Activated CD8-positive, alpha-beta memory T cell treated with anti-CD3 and anti-CD28 coated beads, Interleukin-2, amount 50 U/mL, for 24 hours (primary cell): ENCODE measurements around the gene C8G.
A peak's percentile ranks its signal among the peaks of the same experiment; 100 is the strongest.

Experiments used
- DNase-seq: peaks from one replicate; pipeline ENCODE4 v3.0.0-alpha.2; 2020; ENCODE audit errors: extremely low read depth

Gene C8G

GRCh38 chr9:136944519-136945332 is at the start of gene C8G, which contains the start of gene FBXW5:
TSS of gene C8G (plus strand) at chr9:136945243. CDS start at chr9:136945321, 78 bp downstream.
TSS of gene FBXW5 (minus strand) at chr9:136944738. CDS start at chr9:136944083, 655 bp downstream.
- DNase-seq: peak; percentile 72

- no peak for DNase-seq
Measured at GRCh38 chr9:136896027-136896426, 49.0 kb upstream of the C8G start.

GRCh38 chr9:136898483-136899100 is 46.5 kb upstream of the C8G start:
- DNase-seq: no peak

GRCh38 chr9:136899196-136899595 is 45.8 kb upstream of the C8G start:
- DNase-seq: no peak

- DNase-seq: no peak
Measured at GRCh38 chr9:136900556-136900955, 44.5 kb upstream of the C8G start.

GRCh38 chr9:136900988-136901515 is 44.0 kb upstream of the C8G start:
- DNase-seq: no peak

GRCh38 chr9:136901516-136902258 is 43.4 kb upstream of the C8G start:
- peak; percentile 60 for DNase-seq

GRCh38 chr9:136902259-136902821 is 42.7 kb upstream of the C8G start:
- DNase-seq: peak; percentile 76

- DNase-seq: no peak
Measured at GRCh38 chr9:136903041-136903554, 41.9 kb upstream of the C8G start.

GRCh38 chr9:136906266-136906665 is 38.8 kb upstream of the C8G start:
- no peak for DNase-seq

- no peak for DNase-seq
Measured at GRCh38 chr9:136907011-136907914, 37.8 kb upstream of the C8G start.

GRCh38 chr9:136910197-136910900 is 34.7 kb upstream of the C8G start:
- no peak for DNase-seq

GRCh38 chr9:136910901-136911245 is 34.2 kb upstream of the C8G start:
- no peak for DNase-seq

- no peak for DNase-seq
Measured at GRCh38 chr9:136913701-136914438, 31.2 kb upstream of the C8G start.

- DNase-seq: no peak
Measured at GRCh38 chr9:136915632-136916329, 29.3 kb upstream of the C8G start.

GRCh38 chr9:136916330-136917184 is 28.5 kb upstream of the C8G start:
- DNase-seq: no peak

- DNase-seq: no peak
Measured at GRCh38 chr9:136917902-136918301, 27.1 kb upstream of the C8G start.

- DNase-seq: no peak
Measured at GRCh38 chr9:136920069-136920468, 25.0 kb upstream of the C8G start.
